WERI-Rb-1 (cell line): ENCODE data around the gene PRRX2.
A peak's percentile ranks its signal among the peaks of the same experiment; 100 is the strongest.

Experiments
- DNase-seq: peaks from one replicate; pipeline ENCODE4 v3.0.0-alpha.2; 2020
- H3K27ac ChIP-seq: fragments of 250-450 bp; sonication (Bioruptor Pico); 2 replicates; pipeline ENCODE4 v1.5.1; 2020; ENCODE audit warnings: mild to moderate bottlenecking, moderate library complexity
- H3K27me3 ChIP-seq: fragments of 250-450 bp; sonication (Bioruptor Pico); 2 replicates; pipeline ENCODE4 v1.5.1; 2021; ENCODE audit warnings: mild to moderate bottlenecking, low read depth, moderate library complexity; ENCODE audit not compliant: insufficient read depth, severe bottlenecking
- H3K36me3 ChIP-seq: fragments of 250-450 bp; sonication (Bioruptor Pico); 2 replicates; pipeline ENCODE4 v1.5.1; 2020; ENCODE audit warnings: mild to moderate bottlenecking, moderate library complexity
- H3K4me3 ChIP-seq: 2 replicates; pipeline ENCODE4 v1.5.1; 2011; ENCODE audit warnings: low read depth, mild to moderate bottlenecking, control low read depth, low read length
- H3K9me3 ChIP-seq: fragments of 250-450 bp; sonication (Bioruptor Pico); 2 replicates; pipeline ENCODE4 v1.5.1; 2021; ENCODE audit warnings: mild to moderate bottlenecking, moderate library complexity; ENCODE audit not compliant: severe bottlenecking
- TF ChIP-seq, protein P1 (sequence below): IDR thresholded peaks from 2 replicates; pipeline ENCODE4 v1.5.1; 2011; ENCODE audit warnings: low read depth, mild to moderate bottlenecking, control low read depth, inconsistent platforms, low read length

The PRRX2 gene

DNA sequence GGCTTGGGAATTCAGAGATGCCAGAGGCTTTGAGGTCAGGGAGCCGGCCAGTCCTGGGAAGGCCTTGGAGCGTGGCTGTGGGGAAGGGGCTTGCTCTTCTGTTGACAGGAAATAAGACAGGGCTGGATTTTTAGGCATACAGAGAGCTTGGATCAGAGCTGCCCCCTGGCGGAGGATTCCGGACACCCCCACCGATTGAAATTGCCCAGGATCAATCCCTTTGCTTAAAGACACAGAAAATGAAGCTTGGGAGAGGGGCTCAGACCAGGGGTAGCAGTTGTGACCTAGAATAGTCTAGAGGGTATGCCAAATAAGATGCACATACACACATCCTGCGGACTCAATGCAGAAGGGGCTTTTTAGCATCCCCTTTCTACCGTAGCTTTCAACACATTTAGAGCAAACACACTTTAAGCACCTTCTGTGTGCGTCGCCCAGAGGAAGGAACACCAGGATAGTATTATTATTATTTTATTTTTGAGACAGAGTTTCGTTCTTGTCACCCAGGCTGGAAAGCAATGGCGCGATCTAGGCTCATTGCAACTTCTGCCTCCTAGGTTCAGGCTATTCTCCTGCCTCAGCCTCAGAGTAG lies 41.2 kb upstream of the PRRX2 start:
- DNase-seq, result peak; percentile 84
- Histone ChIP-seq H3K27me3 (peaks cover 3% of the 10 kb centered on the region), H3K4me3 (no peak overlapping the region), H3K9me3 (no peaks in the 10 kb centered on the region), H3K27ac (no peak overlapping the region), H3K36me3 (peaks cover 31% of the 10 kb centered on the region)
- TF ChIP-seq, protein P1, sequence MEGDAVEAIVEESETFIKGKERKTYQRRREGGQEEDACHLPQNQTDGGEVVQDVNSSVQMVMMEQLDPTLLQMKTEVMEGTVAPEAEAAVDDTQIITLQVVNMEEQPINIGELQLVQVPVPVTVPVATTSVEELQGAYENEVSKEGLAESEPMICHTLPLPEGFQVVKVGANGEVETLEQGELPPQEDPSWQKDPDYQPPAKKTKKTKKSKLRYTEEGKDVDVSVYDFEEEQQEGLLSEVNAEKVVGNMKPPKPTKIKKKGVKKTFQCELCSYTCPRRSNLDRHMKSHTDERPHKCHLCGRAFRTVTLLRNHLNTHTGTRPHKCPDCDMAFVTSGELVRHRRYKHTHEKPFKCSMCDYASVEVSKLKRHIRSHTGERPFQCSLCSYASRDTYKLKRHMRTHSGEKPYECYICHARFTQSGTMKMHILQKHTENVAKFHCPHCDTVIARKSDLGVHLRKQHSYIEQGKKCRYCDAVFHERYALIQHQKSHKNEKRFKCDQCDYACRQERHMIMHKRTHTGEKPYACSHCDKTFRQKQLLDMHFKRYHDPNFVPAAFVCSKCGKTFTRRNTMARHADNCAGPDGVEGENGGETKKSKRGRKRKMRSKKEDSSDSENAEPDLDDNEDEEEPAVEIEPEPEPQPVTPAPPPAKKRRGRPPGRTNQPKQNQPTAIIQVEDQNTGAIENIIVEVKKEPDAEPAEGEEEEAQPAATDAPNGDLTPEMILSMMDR, result peak; percentile 89

GRCh38 chr9:129624947-129625346 lies 40.5 kb upstream of the PRRX2 start:
- no peak overlapping the region for H3K4me3 ChIP-seq
- TF ChIP-seq, protein P1, result no peak
- no peak for DNase-seq
- peaks cover 38% of the 10 kb centered on the region for H3K36me3 ChIP-seq
- H3K27me3 ChIP-seq, result peaks cover 3% of the 10 kb centered on the region
- H3K9me3 ChIP-seq, result no peaks in the 10 kb centered on the region
- no peak overlapping the region for H3K27ac ChIP-seq

DNA sequence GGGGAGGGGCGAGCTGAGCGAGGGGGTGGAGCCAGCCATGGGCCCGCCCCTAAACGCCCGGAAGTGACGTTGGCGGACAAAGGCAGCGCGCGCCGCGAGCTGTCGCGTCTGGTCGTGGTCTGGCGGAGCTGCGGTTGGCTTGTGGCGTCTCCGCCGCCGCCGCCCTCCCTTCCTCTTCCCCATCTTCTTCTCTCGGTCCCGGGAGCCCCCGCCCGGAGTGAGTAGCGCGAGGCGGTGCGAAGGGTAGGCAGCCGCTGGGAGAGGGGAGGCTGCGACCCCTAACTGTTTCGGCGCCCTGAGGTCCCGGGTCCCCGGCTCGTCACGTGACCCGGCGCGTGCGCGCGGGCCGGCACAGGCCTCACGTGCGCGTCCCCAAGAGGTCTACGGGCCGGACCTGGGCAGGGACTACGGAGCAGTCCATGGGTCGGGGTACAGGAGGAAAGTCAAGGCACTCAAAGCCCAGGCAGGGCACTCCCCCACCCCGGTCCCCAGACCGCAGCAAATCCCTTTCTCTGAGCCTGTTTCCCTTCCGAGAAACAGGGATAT lies 39.3 kb upstream of the PRRX2 start, which contains the start of gene NTMT1:
NTMT1 (plus strand) TSS at position 85 of the 546 bp plus-strand sequence. CDS start 6,541 bp downstream, outside the sequence.
- Histone ChIP-seq H3K27ac (peak within 1 kb of the TSS; percentile 92), H3K27me3 (no peaks in the 10 kb centered on the region), H3K9me3 (no peaks in the 10 kb centered on the region), H3K36me3 (peaks cover 48% of the 10 kb centered on the region), H3K4me3 (peak within 1 kb of the TSS; percentile 91)
- DNase-seq, result peak; percentile 84
- TF ChIP-seq, protein P1, result no peak

- no peak for DNase-seq
- TF ChIP-seq, protein P1, result no peak
- Histone ChIP-seq H3K9me3 (no peaks in the 10 kb centered on the region), H3K27me3 (no peaks in the 10 kb centered on the region), H3K4me3 (peak overlapping the region; percentile 91), H3K36me3 (peaks cover 54% of the 10 kb centered on the region), H3K27ac (peak overlapping the region; percentile 92)
Measured at GRCh38 chr9:129626625-129627284, 38.7 kb upstream of the PRRX2 start.

- H3K4me3 ChIP-seq, result no peak overlapping the region
- no peak overlapping the region for H3K27ac ChIP-seq
- no peaks in the 10 kb centered on the region for H3K27me3 ChIP-seq
- peaks cover 65% of the 10 kb centered on the region for H3K36me3 ChIP-seq
- H3K9me3 ChIP-seq, result no peaks in the 10 kb centered on the region
- TF ChIP-seq, protein P1, result no peak
- no peak for DNase-seq
Measured at GRCh38 chr9:129627556-129628440, 37.6 kb upstream of the PRRX2 start.
